Fibroblast of peridontal ligament (primary cell): ENCODE results near the gene SLC6A8.
"Not testable (repeated sequence)": the region's sequence is repeated elsewhere in the genome, so short reads cannot be mapped to it uniquely, and the experiment has no call there.

Experiments used
- DNase-seq: peaks from one replicate; pipeline ENCODE4 v3.0.0-alpha.2; 2010; ENCODE audit errors: extremely low read depth

The SLC6A8 gene

DNA sequence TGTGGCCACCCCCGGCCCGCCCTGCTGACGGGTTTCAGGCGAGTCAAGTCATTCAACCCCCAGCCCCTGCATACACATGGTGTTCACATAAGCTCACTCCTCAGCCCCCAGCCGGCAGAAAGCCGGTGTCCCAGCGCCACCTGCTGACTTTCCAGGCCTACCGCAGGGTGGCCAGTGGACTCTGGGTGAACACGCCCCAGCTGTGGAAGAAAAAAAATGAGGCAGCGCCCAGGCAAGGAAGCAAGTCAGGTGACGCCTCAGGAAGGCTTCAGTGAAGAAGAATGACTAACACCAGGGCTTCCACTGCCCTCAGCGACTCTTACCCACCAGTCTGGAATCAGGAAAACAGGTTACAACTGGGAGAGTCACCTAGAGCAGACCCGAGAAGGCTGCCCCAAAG is 20.7 kb downstream of the SLC6A8 start:
- DNase-seq, result peak; percentile 48

DNA sequence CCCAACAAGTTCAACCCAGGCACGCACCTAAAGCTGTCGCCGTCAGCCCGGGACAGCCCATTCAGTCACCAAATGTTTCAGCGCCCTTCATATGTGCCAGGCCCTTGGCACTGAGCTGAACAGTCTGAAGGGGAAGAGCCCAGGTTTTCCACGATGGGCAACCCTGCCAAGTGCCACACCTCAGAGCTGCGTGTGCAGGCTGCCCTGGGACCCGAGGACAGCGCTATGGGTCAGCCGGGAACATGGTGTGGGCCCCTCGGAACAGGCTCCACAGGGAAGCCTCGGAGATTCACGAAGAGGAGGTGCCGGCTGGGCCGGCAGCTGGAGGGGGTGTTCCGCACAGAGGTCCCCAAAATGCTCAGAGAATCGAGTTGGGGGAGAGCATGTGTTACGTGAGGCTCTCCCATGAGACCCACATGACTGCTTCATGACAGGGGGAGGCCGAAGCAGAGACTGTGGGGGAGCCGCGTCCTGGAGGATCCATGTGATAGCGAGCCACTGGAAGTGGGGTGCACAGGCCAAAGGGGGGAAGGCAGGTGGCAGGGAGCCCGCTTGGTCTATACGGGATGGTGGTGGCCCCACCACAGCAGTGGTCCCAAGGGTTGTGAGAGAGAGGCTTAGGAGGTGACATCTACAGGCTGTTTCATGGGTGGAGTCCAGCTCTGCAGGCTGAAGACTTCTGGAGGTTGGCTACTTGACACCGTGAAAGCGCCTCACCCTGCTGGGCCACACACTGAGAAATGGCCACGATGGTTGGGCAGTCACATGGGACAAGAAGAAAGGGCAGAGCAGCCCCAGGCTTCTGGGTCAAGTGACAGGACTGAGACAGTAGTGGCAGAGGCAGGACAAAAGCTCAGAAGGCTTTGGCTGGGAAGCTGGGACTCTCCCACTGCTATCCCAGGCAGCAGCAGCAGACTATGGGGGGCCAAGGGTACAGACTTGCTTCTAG is 22.3 kb downstream of the SLC6A8 start:
- DNase-seq, result no peak

- DNase-seq, result no peak
Observed at GRCh38 chrX:153714256-153714655, 26.5 kb downstream of the SLC6A8 start.

GRCh38 chrX:153717445-153717844 is 29.7 kb downstream of the SLC6A8 start:
- DNase-seq, result no peak

- DNase-seq, result no peak
Observed at GRCh38 chrX:153719238-153719637, 31.5 kb downstream of the SLC6A8 start.

GRCh38 chrX:153719701-153720100 is 32.0 kb downstream of the SLC6A8 start:
- DNase-seq, result no peak

DNA sequence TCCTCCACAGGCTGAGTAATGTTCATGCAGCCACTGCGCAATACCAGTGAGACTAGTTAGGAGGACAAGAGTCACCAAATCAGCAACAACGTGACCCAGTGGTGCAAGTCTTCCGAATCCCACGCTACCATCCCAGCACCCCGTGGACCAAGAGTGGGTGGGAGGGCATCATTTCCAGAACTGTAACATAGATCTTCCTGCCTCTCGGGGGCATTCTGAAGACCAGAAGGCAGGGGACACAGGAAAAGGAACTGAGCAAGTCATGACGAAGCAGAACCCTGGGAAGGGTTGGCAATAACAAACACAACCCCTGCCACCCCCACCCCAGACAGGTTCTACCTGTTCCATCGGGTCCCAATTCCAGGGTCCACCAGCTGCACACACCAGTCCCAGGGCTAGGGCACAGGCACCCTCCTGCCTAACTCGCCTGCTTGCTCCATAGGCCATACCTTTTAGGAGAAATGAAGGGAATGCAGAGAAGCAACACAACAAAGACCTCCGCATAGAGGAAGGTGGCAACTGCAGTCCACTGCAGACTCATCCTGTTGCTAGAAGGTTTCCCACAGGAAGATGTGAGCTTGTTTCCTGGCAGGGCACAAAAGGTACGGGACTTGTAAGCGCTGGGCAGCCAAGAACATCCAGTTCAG is 35.1 kb downstream of the SLC6A8 start:
- DNase-seq, result peak; percentile 12

- DNase-seq, result peak; percentile 27
Observed at GRCh38 chrX:153723351-153724251, 35.9 kb downstream of the SLC6A8 start.

DNA sequence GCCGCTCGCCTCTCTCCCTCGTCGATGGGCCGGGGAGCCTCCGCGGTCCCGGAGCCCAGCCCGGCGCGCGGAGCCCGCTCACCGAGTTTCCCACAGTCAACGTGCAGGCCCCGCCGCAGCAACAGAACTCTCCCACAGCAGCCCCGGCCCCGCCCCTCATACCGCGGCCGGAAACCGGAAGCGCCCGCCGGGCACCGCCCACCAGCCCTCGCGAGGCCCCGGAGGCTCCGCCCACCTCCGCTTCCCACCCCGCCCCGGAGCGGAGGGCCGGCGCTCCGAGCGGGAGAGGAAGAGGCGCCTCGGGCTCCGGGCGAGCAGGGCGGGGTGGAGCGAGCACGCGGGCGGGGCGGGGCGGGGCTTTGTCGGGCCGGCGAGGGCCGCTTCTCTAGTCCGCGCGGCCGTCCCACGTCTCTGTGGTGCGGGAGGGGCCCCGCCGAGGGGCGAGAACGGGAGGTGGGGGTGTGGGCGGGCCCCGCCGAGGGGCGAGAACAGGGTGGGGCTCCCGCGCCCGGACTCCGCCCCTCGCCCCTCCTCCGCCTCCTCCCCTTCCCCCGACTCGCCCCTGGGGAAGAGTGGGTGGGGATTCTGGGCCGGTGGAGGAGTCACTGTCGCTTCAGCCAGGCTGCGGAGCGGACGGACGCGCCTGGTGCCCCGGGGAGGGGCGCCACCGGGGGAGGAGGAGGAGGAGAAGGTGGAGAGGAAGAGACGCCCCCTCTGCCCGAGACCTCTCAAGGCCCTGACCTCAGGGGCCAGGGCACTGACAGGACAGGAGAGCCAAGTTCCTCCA is 36.7 kb downstream of the SLC6A8 start, which contains the start of the genes ABCD1 and BCAP31:
Gene ABCD1, plus strand, starts transcription at position 605 of the 787 bp plus-strand sequence. CDS start 411 bp downstream, outside the sequence.
Gene BCAP31, minus strand, starts transcription at position 136 of the 787 bp plus-strand sequence. CDS start 1,143 bp downstream, outside the sequence.
- DNase-seq, result peak; percentile 72

DNA sequence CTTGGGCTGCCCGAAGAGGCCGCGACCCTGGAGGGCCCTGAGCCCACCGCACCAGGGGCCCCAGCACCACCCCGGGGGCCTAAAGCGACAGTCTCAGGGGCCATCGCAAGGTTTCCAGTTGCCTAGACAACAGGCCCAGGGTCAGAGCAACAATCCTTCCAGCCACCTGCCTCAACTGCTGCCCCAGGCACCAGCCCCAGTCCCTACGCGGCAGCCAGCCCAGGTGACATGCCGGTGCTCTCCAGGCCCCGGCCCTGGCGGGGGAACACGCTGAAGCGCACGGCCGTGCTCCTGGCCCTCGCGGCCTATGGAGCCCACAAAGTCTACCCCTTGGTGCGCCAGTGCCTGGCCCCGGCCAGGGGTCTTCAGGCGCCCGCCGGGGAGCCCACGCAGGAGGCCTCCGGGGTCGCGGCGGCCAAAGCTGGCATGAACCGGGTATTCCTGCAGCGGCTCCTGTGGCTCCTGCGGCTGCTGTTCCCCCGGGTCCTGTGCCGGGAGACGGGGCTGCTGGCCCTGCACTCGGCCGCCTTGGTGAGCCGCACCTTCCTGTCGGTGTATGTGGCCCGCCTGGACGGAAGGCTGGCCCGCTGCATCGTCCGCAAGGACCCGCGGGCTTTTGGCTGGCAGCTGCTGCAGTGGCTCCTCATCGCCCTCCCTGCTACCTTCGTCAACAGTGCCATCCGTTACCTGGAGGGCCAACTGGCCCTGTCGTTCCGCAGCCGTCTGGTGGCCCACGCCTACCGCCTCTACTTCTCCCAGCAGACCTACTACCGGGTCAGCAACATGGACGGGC is 37.5 kb downstream of the SLC6A8 start:
- no peak for DNase-seq

GRCh38 chrX:153725832-153726285 is 38.1 kb downstream of the SLC6A8 start:
- no peak for DNase-seq

GRCh38 chrX:153726286-153727122 is 38.8 kb downstream of the SLC6A8 start:
- peak; percentile 21 for DNase-seq

GRCh38 chrX:153727123-153727931 is 39.6 kb downstream of the SLC6A8 start:
- DNase-seq, result peak; percentile 21

DNA sequence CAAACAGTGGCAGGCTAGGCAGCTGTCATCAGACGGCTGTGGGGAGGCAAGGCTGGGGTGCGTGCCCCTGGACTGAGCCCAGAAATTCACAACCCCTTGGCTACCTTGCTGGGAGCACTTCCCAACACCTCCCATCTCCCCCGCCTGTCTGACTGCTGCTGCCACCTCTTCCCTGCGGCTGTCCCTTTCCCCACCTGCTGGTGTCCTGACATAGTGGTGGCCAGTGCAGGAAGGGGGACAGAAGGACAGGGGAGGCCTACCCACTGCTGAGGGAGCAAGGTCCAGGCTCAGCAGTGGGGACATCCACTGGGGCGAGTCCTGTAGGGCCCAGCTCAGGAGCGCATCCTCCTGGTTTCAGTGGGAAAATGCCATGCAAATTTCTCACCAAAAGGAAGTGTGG is 40.4 kb downstream of the SLC6A8 start:
- DNase-seq, result no peak

DNA sequence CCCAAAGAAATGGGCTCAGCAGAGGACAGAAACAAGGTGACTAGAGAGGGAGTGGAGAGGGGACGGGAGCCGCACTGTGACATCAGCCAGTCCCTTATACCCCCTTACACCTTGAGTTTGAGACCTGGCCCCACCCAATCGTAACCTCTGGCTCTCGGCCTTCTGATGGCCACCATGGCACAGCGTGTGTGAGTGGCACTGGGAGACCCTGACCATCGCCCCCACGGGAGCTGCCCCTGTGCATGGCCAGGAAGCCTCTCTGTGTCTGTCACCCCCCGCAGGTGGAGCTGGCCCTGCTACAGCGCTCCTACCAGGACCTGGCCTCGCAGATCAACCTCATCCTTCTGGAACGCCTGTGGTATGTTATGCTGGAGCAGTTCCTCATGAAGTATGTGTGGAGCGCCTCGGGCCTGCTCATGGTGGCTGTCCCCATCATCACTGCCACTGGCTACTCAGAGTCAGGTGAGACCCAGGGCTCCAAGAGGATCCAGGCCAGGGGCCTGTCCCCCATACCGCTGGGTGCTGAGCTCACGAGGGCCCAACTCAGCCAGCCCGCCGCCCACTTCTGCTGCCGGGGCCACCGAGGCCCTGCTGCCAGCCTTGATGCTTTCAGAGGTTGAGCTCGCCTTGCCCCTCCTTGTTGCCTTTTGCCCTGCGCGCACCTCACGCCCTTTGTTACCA is 41.4 kb downstream of the SLC6A8 start:
- DNase-seq, result no peak

GRCh38 chrX:153730115-153730514 is 42.4 kb downstream of the SLC6A8 start:
- not testable (repeated sequence) for DNase-seq

DNA sequence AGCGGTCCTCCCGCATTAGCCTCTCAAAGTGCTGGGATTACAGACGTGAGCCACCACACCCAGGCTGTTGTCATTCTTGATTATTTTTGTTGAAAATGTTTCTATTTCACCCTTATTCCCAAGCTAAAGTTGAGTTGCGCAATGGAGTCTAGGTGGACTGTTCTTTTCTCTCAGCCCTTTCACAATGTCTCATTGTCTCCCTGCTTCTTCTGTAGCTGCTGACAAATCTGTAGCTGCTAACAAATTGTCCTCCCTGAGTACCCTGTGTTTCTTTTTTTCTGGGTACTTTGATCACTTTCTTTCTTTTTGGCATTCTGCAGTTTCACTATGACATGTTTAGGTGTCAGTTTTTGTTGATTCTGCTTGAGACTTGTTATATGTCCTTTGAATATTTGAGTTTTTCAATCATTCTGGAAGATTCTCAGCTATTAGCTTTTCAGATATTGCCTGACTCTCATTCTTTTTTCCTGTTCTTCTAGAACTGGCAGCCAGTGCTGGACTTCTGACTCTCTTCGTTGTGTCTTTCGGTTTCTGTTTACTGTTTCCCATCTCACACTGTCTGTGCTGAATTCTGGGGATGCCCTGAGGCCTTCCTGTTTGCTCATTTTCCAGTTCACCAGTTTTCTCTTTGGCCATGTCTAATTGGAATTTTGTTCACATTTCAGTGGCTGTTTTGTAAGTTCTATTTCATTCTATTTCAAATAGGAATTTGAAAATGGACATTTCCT is 43.6 kb downstream of the SLC6A8 start:
- no peak for DNase-seq
